Epithelial cell of prostate (primary cell): Measurements from ENCODE around the gene STH.

Source experiments
- DNase-seq: peaks from one replicate; pipeline ENCODE4 v3.0.0-alpha.2; 2011; ENCODE audit warnings: low read depth, low spot score
- H3K27ac ChIP-seq: fragments of 450-650 bp; 2 replicates; pipeline ENCODE4 v1.5.1; 2017; ENCODE audit warnings: mild to moderate bottlenecking

Gene STH

DNA sequence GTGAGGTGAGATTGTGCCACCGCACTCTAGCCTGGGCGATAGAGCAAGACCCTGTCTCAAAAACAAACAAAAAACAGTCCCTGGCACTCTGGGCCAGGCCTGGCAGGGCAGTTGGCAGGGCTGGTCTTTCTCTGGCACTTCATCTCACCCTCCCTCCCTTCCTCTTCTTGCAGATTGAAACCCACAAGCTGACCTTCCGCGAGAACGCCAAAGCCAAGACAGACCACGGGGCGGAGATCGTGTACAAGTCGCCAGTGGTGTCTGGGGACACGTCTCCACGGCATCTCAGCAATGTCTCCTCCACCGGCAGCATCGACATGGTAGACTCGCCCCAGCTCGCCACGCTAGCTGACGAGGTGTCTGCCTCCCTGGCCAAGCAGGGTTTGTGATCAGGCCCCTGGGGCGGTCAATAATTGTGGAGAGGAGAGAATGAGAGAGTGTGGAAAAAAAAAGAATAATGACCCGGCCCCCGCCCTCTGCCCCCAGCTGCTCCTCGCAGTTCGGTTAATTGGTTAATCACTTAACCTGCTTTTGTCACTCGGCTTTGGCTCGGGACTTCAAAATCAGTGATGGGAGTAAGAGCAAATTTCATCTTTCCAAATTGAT lies 24.8 kb downstream of the STH start:
- no peak overlapping the region for H3K27ac ChIP-seq

DNA sequence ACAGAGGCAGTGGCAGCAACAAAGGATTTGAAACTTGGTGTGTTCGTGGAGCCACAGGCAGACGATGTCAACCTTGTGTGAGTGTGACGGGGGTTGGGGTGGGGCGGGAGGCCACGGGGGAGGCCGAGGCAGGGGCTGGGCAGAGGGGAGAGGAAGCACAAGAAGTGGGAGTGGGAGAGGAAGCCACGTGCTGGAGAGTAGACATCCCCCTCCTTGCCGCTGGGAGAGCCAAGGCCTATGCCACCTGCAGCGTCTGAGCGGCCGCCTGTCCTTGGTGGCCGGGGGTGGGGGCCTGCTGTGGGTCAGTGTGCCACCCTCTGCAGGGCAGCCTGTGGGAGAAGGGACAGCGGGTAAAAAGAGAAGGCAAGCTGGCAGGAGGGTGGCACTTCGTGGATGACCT lies 25.5 kb downstream of the STH start:
- no peak overlapping the region for H3K27ac ChIP-seq
- DNase-seq = no peak

More for the DNA sequence above, 24.8 kb downstream of the STH start:
- no peak for DNase-seq

DNA sequence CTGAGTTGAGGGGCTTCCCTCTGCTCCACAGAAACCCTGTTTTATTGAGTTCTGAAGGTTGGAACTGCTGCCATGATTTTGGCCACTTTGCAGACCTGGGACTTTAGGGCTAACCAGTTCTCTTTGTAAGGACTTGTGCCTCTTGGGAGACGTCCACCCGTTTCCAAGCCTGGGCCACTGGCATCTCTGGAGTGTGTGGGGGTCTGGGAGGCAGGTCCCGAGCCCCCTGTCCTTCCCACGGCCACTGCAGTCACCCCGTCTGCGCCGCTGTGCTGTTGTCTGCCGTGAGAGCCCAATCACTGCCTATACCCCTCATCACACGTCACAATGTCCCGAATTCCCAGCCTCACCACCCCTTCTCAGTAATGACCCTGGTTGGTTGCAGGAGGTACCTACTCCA lies 26.0 kb downstream of the STH start:
- DNase-seq = no peak
- H3K27ac ChIP-seq = no peak overlapping the region

DNA sequence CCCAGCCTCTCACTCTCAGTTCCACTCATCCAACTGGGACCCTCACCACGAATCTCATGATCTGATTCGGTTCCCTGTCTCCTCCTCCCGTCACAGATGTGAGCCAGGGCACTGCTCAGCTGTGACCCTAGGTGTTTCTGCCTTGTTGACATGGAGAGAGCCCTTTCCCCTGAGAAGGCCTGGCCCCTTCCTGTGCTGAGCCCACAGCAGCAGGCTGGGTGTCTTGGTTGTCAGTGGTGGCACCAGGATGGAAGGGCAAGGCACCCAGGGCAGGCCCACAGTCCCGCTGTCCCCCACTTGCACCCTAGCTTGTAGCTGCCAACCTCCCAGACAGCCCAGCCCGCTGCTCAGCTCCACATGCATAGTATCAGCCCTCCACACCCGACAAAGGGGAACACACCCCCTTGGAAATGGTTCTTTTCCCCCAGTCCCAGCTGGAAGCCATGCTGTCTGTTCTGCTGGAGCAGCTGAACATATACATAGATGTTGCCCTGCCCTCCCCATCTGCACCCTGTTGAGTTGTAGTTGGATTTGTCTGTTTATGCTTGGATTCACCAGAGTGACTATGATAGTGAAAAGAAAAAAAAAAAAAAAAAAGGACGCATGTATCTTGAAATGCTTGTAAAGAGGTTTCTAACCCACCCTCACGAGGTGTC lies 26.6 kb downstream of the STH start:
- DNase-seq = no peak
- no peak overlapping the region for H3K27ac ChIP-seq

DNA sequence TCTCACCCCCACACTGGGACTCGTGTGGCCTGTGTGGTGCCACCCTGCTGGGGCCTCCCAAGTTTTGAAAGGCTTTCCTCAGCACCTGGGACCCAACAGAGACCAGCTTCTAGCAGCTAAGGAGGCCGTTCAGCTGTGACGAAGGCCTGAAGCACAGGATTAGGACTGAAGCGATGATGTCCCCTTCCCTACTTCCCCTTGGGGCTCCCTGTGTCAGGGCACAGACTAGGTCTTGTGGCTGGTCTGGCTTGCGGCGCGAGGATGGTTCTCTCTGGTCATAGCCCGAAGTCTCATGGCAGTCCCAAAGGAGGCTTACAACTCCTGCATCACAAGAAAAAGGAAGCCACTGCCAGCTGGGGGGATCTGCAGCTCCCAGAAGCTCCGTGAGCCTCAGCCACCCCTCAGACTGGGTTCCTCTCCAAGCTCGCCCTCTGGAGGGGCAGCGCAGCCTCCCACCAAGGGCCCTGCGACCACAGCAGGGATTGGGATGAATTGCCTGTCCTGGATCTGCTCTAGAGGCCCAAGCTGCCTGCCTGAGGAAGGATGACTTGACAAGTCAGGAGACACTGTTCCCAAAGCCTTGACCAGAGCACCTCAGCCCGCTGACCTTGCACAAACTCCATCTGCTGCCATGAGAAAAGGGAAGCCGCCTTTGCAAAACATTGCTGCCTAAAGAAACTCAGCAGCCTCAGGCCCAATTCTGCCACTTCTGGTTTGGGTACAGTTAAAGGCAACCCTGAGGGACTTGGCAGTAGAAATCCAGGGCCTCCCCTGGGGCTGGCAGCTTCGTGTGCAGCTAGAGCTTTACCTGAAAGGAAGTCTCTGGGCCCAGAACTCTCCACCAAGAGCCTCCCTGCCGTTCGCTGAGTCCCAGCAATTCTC lies 27.4 kb downstream of the STH start:
- no peak for DNase-seq
- no peak overlapping the region for H3K27ac ChIP-seq

DNA sequence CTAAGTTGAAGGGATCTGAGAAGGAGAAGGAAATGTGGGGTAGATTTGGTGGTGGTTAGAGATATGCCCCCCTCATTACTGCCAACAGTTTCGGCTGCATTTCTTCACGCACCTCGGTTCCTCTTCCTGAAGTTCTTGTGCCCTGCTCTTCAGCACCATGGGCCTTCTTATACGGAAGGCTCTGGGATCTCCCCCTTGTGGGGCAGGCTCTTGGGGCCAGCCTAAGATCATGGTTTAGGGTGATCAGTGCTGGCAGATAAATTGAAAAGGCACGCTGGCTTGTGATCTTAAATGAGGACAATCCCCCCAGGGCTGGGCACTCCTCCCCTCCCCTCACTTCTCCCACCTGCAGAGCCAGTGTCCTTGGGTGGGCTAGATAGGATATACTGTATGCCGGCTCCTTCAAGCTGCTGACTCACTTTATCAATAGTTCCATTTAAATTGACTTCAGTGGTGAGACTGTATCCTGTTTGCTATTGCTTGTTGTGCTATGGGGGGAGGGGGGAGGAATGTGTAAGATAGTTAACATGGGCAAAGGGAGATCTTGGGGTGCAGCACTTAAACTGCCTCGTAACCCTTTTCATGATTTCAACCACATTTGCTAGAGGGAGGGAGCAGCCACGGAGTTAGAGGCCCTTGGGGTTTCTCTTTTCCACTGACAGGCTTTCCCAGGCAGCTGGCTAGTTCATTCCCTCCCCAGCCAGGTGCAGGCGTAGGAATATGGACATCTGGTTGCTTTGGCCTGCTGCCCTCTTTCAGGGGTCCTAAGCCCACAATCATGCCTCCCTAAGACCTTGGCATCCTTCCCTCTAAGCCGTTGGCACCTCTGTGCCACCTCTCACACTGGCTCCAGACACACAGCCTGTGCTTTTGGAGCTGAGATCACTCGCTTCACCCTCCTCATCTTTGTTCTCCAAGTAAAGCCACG lies 28.3 kb downstream of the STH start:
- no peak overlapping the region for H3K27ac ChIP-seq
- DNase-seq = no peak

DNA sequence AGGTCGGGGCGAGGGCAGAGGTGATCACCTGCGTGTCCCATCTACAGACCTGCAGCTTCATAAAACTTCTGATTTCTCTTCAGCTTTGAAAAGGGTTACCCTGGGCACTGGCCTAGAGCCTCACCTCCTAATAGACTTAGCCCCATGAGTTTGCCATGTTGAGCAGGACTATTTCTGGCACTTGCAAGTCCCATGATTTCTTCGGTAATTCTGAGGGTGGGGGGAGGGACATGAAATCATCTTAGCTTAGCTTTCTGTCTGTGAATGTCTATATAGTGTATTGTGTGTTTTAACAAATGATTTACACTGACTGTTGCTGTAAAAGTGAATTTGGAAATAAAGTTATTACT lies 28.9 kb downstream of the STH start:
- no peak for DNase-seq
- H3K27ac ChIP-seq = no peak overlapping the region

DNA sequence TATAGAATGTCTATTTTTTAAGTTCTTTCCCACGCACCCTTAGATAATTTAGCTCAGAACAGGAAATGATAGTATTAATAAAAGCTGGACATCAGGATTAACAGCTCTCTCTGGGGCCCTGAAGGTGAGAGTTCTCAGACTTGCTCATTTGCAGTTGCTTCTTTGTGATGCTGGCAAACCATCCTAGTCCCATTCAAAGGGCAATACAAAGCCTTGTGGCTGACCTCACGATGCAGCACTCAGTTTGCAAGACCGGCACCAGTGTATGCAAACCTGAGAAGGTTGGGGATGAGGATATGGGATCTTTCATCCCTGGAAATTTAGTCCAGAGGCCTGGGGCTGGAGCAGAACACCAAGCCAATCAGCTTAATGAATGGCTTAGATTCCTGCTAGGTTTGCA lies 29.3 kb downstream of the STH start:
- DNase-seq = no peak
- H3K27ac ChIP-seq = no peak overlapping the region

DNA sequence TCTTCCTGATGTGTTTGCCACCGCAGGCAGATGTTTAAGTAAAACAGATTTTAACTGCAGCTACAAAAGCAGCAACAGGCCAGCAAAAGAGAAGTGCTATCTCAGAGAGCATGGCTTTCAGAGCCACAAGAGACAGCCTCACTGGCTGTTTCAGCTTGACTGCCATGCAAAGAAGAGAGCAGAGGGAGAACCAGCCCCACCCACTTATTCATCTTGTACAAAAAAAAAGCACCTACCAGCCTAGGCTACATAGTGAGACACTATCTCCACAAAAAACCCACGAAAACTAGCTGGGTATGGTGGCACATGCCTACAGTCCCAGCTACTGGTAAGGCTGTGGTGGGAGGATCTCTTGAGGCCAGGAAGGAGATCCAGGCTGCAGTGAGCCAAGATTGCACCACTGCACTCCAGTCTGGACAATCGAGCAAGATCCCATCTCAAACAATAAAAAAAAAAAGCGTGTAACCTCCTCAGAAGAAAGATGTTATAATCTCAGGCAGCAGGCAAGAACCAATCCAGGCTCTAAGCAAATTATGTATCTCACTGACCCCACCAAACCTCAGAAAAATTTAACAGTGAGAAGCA lies 30.0 kb downstream of the STH start:
- no peak overlapping the region for H3K27ac ChIP-seq

DNA sequence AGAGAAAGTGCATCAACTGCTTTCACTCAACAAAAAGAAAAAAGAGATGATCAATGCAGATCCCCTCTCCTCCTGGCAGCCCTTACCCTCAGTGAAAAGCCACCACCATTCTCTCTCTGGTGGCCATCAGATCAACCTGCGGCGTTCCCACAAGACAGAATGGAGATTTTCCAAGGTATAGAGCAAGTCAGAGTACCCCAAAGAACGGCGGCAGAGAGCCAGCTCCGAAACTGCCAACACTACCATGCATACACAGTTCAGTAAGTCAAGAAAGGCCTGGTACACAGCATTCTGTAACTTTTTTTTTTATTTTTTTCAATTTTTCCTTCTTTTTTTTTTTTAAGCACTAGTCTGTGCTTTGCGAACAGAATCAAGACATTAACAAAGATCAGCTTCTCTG lies 30.6 kb downstream of the STH start:
- no peak for DNase-seq
- H3K27ac ChIP-seq = no peak overlapping the region

More for the DNA sequence above, 30.0 kb downstream of the STH start:
- no peak for DNase-seq

DNA sequence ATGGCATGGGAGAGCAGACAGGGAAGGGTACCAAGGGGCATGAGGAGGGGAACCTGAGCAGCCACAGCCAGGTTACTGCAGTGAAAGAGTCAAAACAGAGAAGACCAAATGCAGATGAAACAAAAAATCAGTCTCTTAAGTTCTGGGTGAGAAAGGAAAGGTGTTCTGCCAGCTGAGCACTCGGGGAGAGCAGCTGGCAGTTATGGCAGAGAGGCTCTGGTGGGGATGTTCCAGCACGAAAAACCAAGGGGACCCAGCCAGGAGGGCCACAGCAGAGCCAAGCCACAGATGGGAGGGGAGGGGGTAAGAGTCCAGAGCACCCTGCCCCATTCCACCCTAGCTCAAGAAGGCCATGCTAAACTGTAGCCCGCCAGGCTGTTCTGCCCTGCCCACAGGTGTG lies 31.7 kb downstream of the STH start:
- no peak for DNase-seq
- H3K27ac ChIP-seq = no peak overlapping the region

DNA sequence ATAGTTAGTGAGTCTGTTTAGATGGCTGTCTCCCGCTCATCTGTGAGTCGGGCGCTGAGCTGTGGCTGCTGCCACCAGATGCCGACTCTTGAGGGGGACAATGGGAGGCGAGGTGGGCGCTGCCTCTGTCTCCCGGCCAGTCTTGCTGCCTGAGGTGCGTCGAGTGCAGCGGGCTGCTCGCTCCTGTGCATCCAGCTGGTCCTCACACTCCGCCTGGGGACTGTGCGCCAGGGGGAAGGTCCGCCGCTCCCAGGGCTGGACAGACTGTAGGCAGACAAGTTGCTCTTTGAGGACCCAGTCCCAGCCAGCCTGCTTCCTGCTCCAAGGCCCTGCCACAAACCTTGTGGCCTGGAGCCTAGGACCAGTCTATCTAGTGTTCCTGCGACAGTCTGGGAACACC lies 32.4 kb downstream of the STH start:
- H3K27ac ChIP-seq = no peak overlapping the region
- no peak for DNase-seq

DNA sequence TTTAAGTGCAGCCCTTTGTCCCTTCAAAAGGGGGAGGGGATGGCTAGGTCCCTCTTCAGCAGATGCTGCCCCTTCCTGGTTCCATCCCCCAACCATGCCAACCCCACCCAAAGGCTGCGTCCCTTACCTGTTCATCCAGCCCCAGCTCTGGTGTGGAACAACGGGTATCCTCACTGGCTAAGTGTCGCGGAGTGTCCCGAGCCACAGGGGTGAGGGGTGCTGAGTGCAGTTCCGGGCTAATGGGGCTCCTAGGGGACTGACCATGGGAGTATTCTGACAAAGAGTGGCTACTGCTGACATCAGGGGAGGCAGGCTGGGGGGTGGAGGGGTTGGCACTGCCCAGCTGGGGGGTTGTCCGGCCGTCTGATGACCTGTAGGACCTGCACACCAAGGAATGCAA lies 32.9 kb downstream of the STH start:
- DNase-seq = no peak
- no peak overlapping the region for H3K27ac ChIP-seq

DNA sequence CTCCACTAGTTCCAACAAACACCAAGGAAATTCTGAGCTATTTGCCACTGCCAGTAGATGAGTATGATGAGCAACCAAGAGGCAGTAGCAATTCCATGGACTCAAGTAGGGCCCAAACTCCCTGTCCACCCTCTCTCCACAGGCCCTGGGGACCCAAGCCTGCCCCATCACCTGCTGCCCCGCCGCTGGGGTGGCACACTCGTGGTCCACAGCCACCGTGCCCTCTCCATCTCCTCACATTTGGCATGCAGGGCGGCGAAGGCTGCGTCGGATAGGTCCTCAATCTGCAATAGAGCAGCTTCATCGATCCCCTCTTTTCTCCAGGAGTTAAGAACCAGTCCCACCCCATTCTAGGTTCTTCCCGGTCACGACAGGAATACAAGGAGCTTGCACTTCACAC lies 33.9 kb downstream of the STH start:
- no peak overlapping the region for H3K27ac ChIP-seq
- DNase-seq = no peak

DNA sequence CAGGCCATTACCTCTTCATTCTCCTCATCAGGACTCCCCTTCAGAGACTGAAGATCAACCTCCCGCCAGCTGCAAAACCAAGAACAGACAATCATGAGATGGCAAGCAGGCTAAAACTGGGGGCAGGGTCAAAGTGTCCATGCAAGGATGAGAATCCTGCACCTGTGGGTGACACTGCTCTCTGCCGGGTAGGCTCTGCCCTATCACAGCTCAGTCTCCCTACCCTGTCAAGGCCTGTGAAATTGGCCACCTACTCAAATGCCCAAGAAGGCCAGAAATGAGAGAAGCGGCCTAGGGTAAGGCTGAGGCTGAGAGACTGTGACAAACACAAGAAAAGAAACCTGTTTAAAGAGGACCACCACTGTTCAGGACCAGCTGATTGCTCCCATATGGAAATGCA lies 34.3 kb downstream of the STH start:
- no peak overlapping the region for H3K27ac ChIP-seq
- DNase-seq = no peak

DNA sequence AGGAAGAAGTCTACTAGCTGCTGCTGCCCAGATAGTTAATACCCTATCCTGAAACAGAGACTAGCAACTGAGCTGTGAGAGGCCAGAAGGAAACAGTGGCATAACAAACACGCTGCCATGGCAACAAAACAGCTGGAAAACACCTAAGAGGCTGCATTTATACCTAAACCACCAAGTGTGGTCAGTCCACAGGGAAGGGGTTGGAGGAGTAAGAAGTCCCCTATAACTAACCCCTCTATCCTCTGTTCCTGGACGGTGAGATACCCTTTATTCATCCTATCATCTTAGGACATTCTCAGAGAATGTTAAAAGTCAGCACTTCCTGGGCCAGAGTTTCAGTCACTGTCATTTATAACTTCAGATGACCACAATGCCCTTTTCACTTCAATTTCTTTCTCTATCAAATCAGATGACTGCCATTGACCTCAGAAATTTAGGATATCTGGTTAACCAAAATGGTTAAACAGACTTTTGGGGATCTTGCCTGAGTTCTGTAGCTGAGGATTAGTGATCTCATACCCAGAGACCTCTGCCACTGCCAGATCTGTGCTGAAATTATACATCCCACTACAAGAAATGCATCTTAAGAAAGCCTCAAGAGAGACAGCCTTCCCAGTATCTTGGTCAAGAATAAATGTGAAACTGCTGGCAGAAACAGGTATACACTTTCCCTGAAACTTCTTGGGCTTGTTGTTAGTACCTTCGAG lies 36.2 kb downstream of the STH start:
- H3K27ac ChIP-seq = no peak overlapping the region
- DNase-seq = no peak

DNA sequence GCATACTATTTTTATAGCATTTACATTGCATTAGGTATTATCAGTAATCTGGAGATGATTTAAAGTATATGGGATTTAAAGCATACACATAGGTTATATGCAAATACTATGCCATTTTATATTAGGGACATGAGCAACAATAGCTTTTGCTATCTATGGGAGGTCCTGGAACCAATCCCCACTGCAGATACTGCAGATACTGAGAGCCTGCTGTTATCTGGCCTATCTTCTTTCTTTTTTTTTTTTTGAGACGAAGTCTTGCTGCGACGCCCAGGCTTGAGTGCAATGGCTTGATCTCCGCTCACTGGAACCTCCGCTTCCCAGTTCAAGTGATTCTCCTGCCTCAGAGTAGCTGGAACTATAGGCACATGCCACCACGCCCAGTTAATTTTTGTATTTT lies 37.4 kb downstream of the STH start:
- DNase-seq = no peak
- no peak overlapping the region for H3K27ac ChIP-seq

DNA sequence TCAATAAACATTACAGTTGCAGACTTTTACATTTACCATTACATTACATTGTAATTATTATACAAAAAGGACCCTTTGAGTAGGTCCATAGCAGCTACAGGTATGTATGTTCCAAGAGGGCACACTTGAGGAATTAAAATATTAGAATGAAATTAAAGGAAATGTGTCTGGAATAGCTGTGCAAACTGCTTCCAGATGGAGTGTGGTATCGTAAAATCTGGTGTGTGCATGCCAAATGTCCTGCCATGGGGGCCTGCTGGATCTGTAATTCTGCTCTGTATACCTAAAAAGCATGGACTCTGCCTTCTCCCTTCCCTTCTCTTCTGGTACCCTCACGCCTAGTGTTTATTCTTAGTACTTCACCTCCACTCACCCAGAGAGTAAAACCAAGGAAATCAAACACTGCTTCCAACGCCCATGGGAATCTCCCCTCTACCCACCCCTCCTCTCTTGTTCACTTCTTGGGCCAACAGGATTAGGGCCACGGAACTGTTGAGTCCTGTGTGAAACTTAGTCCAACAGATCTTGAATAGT lies 38.7 kb downstream of the STH start:
- no peak for DNase-seq
- H3K27ac ChIP-seq = no peak overlapping the region

DNA sequence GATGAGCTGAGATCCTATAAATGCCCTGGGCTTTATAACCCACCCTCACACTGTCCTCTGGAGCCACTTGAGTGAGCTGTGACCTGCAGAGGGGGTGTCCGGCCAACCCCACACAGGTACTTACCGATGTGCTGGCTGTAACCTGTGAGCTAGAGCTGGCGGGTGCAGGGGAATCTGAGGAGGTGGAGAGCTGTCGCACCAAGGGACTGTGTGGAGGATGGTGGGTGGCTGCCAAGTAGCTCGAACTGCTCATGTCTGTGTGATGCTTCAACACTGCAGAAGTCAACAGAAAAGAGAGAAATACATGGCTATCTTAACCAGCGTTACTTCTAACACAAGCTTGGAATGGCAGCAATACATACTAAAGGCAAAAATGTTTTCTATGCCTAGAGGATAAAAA lies 39.4 kb downstream of the STH start:
- no peak for DNase-seq
- H3K27ac ChIP-seq = no peak overlapping the region
